H9 (cell line): ENCODE measurements around the gene HS1BP3. TPM values are rescaled to one million over a fixed set of nuclear protein-coding genes. Genes with fewer than 3 reads are reported as not detected.

Experiments
- DNase-seq: peaks from one replicate; pipeline ENCODE4 v3.0.0-alpha.2; 2017
- H2AFZ ChIP-seq: one replicate; pipeline ENCODE4 v1.6.1; 2013; ENCODE audit warnings: mild to moderate bottlenecking, low read length, control low read depth, moderate library complexity
- H2AK5ac ChIP-seq: 2 replicates; pipeline ENCODE4 v1.6.1; 2013; ENCODE audit warnings: low read length, control low read depth, mixed read lengths; ENCODE audit not compliant: insufficient read length
- H2BK120ac ChIP-seq: one replicate; pipeline ENCODE4 v1.6.1; 2013; ENCODE audit warnings: low read depth, mild to moderate bottlenecking, low read length, control low read depth, inconsistent platforms; ENCODE audit not compliant: poor library complexity, severe bottlenecking
- H2BK12ac ChIP-seq: 2 replicates; pipeline ENCODE4 v1.6.1; 2013; ENCODE audit warnings: low read length, control low read depth, mixed read lengths, low read depth; ENCODE audit not compliant: insufficient read length
- H2BK15ac ChIP-seq: 2 replicates; pipeline ENCODE4 v1.6.1; 2013; ENCODE audit warnings: low read depth, low read length, control low read depth
- H2BK20ac ChIP-seq: one replicate; pipeline ENCODE4 v1.6.1; 2013; ENCODE audit warnings: low read depth, mild to moderate bottlenecking, low read length, control low read depth, inconsistent platforms; ENCODE audit not compliant: poor library complexity, severe bottlenecking
- H2BK5ac ChIP-seq: 2 replicates; pipeline ENCODE4 v1.6.1; 2013; ENCODE audit warnings: low read length, control low read depth, mixed read lengths; ENCODE audit not compliant: insufficient read length
- H3K14ac ChIP-seq: 2 replicates; pipeline ENCODE4 v1.6.1; 2013; ENCODE audit warnings: low read length, control low read depth; ENCODE audit not compliant: insufficient read depth
- H3K18ac ChIP-seq: 2 replicates; pipeline ENCODE4 v1.6.1; 2013; ENCODE audit warnings: low read depth, mild to moderate bottlenecking, mixed read lengths, low read length, control low read depth; ENCODE audit not compliant: insufficient read length
- H3K23ac ChIP-seq: 2 replicates; pipeline ENCODE4 v1.6.1; 2013; ENCODE audit warnings: low read length, control low read depth, mixed read lengths, low read depth; ENCODE audit not compliant: insufficient read length
- H3K23me2 ChIP-seq: 2 replicates; pipeline ENCODE4 v1.6.1; 2013; ENCODE audit warnings: low read depth, mild to moderate bottlenecking, mixed read lengths, low read length, control low read depth; ENCODE audit not compliant: insufficient read length, poor library complexity, severe bottlenecking
- H3K27ac ChIP-seq: 2 replicates; pipeline ENCODE4 v1.5.1; 2013; ENCODE audit warnings: low read length, control low read depth, mixed read lengths, low read depth; ENCODE audit not compliant: insufficient read length
- H3K27me3 ChIP-seq: 2 replicates; pipeline ENCODE4 v1.6.1; 2013; ENCODE audit warnings: low read length, control low read depth, inconsistent platforms; ENCODE audit not compliant: insufficient read depth
- H3K4ac ChIP-seq: 2 replicates; pipeline ENCODE4 v1.6.1; 2013; ENCODE audit warnings: low read depth, mild to moderate bottlenecking, control low read depth, inconsistent platforms, low read length, moderate library complexity
- H3K4me1 ChIP-seq: 2 replicates; pipeline ENCODE4 v1.6.1; 2013; ENCODE audit warnings: low read length, control low read depth, inconsistent platforms; ENCODE audit not compliant: insufficient read depth
- H3K4me2 ChIP-seq: 2 replicates; pipeline ENCODE4 v1.6.1; 2013; ENCODE audit warnings: low read length, control low read depth, mixed read lengths; ENCODE audit not compliant: insufficient read length, insufficient read depth
- H3K56ac ChIP-seq: 2 replicates; pipeline ENCODE4 v1.6.1; 2013; ENCODE audit warnings: low read depth, mild to moderate bottlenecking, mixed read lengths, low read length, control low read depth; ENCODE audit not compliant: insufficient read length
- H3K79me1 ChIP-seq: 2 replicates; pipeline ENCODE4 v1.6.1; 2013; ENCODE audit warnings: low read depth, mild to moderate bottlenecking, moderate library complexity, low read length, control low read depth, inconsistent platforms; ENCODE audit not compliant: insufficient read depth, poor library complexity, severe bottlenecking
- H3K79me2 ChIP-seq: 2 replicates; pipeline ENCODE4 v1.6.1; 2013; ENCODE audit warnings: low read length, control low read depth, inconsistent platforms; ENCODE audit not compliant: insufficient read depth
- H3K9ac ChIP-seq: 2 replicates; pipeline ENCODE4 v1.6.1; 2013; ENCODE audit warnings: low read length, control low read depth, mixed read lengths; ENCODE audit not compliant: insufficient read length; ENCODE audit errors: extremely low read depth
- H3K9me3 ChIP-seq: one replicate; pipeline ENCODE4 v1.6.1; 2013; ENCODE audit warnings: low read depth, low read length, inconsistent platforms; ENCODE audit not compliant: control insufficient read depth
- H3T11ph ChIP-seq: one replicate; pipeline ENCODE4 v1.6.1; 2013; ENCODE audit warnings: mild to moderate bottlenecking, low read length, control low read depth, inconsistent platforms
- H4K20me1 ChIP-seq: one replicate; pipeline ENCODE4 v1.6.1; 2013; ENCODE audit not compliant: control insufficient read depth, insufficient read length, insufficient read depth
- H4K5ac ChIP-seq: 2 replicates; pipeline ENCODE4 v1.6.1; 2013; ENCODE audit warnings: low read depth, mild to moderate bottlenecking, mixed read lengths, low read length, control low read depth; ENCODE audit not compliant: insufficient read length
- H4K8ac ChIP-seq: replicated peaks from 2 replicates; pipeline ENCODE4 v1.6.1; 2013; ENCODE audit warnings: low read length, control low read depth, mixed read lengths, low read depth; ENCODE audit not compliant: insufficient read length
- H4K91ac ChIP-seq: 2 replicates; pipeline ENCODE4 v1.6.1; 2013; ENCODE audit warnings: low read depth, mild to moderate bottlenecking, moderate library complexity, mixed read lengths, low read length, control low read depth; ENCODE audit not compliant: insufficient read length
- H3K27ac Mint-ChIP-seq, 3 experiments: 2 replicates in 2 of 3; 3 replicates in 1 of 3; pipeline ENCODE4 v1.8.0; 2020 to 2021; ENCODE audit warnings: mixed read lengths in 3 of 3, mild to moderate bottlenecking in 1 of 3, moderate library complexity in 1 of 3
- H3K27me3 Mint-ChIP-seq: 2 replicates; pipeline ENCODE4 v1.8.0; 2021; ENCODE audit warnings: low read depth, mild to moderate bottlenecking, moderate library complexity, mixed read lengths
- H3K36me3 Mint-ChIP-seq, 3 experiments: 2 replicates in 2 of 3; 3 replicates in 1 of 3; pipeline ENCODE4 v1.8.0; 2020 to 2021; ENCODE audit warnings: low read depth in 3 of 3, mixed read lengths in 3 of 3; ENCODE audit not compliant: insufficient read depth in 1 of 3
- H3K4me1 Mint-ChIP-seq, 2 experiments: 2 replicates each; pipeline ENCODE4 v1.8.0; 2020; ENCODE audit warnings: mixed read lengths in 2 of 2
- H3K4me3 Mint-ChIP-seq, 2 experiments: 2 replicates in 1 of 2; 3 replicates in 1 of 2; pipeline ENCODE4 v1.8.0; 2020 to 2021; ENCODE audit warnings: mild to moderate bottlenecking in 2 of 2, mixed read lengths in 2 of 2, moderate library complexity in 1 of 2
- H3K9me3 Mint-ChIP-seq, 2 experiments: 2 replicates in 1 of 2; 3 replicates in 1 of 2; pipeline ENCODE4 v1.8.0; 2020; ENCODE audit warnings: mild to moderate bottlenecking in 2 of 2, mixed read lengths in 2 of 2, moderate library complexity in 1 of 2
- CTCF ChIP-seq: fragments of 200-600 bp; sonication (generic); conservative IDR thresholded peaks from 3 replicates; pipeline ENCODE4 v1.8.0; 2021; ENCODE audit warnings: antibody characterized with exemption, mild to moderate bottlenecking
- WGBS: extraction: QIAGEN DNeasy Blood & Tissue Kit; methylation state at CpG from one replicate; pipeline ENCODE4 v1.1.7; 2013; ENCODE audit warnings: missing lambda C conversion rate, low lambda C conversion rate, mixed read lengths; ENCODE audit not compliant: insufficient read length; ENCODE audit errors: extremely low coverage; 5-methylcytosine and 5-hydroxymethylcytosine counted together
- total RNA-seq: library from RNA; stranded (reverse); gene quantifications from 2 replicates; pipeline ENCODE4 v1.2.1, GENCODE V29; 2021

The HS1BP3 gene
- total RNA-seq, 1 experiment from 2014 or later: 11.1 TPM

- Histone ChIP-seq H2BK12ac (no peak overlapping the region), H3K56ac (no peak overlapping the region), H4K20me1 (no peaks in the 10 kb centered on the region), H3K18ac (no peak overlapping the region), H3T11ph (no peak overlapping the region), H3K23me2 (no peaks in the 10 kb centered on the region), H3K79me1 (no peaks in the 10 kb centered on the region), H2BK120ac (no peak overlapping the region), H4K91ac (no peak overlapping the region), H3K4me2 (no peak overlapping the region), H3K23ac (no peak overlapping the region), H2AFZ (no peak overlapping the region), H3K9ac (no peak overlapping the region), H3K9me3 (no peaks in the 10 kb centered on the region), H3K27me3 (no peaks in the 10 kb centered on the region), H2AK5ac (no peak overlapping the region), H3K79me2 (no peaks in the 10 kb centered on the region), H3K4me1 (no peaks in the 10 kb centered on the region), H3K27ac (no peak overlapping the region), H2BK20ac (no peak overlapping the region), H2BK15ac (no peak overlapping the region), H3K14ac (no peak overlapping the region), H3K4ac (no peak overlapping the region), H4K5ac (no peak overlapping the region), H4K8ac (no peak overlapping the region), H2BK5ac (no peak overlapping the region)
- no peak for DNase-seq
- TF ChIP-seq CTCF: no peak
- no CpG with 5 or more reads among the region's 2 CpGs for WGBS
- no peaks in the 10 kb centered on the region for H3K9me3 Mint-ChIP-seq
- H3K4me1 Mint-ChIP-seq: no peaks in the 10 kb centered on the region
- no peak overlapping the region for H3K4me3 Mint-ChIP-seq
- H3K36me3 Mint-ChIP-seq: peaks cover 5 to 8% (median 5%) of the 10 kb centered on the region in 3 experiments; a peak in 5 of 7 replicates
- no peaks in the 10 kb centered on the region for H3K27me3 Mint-ChIP-seq
- no peak overlapping the region for H3K27ac Mint-ChIP-seq
Measured at GRCh38 chr2:20692081-20692480, 41.2 kb upstream of the HS1BP3 start.
